ENCODE measurements around the gene DLG3. TPM values are rescaled to one million over a fixed set of nuclear protein-coding genes. Genes with fewer than 3 reads are reported as not detected.

Gene DLG3
- total and polyA plus RNA-seq, 2 of the 8 experiments (the other 6 are each of a cell fraction or from before 2014, with no cell fraction given), result 29.2 to 63.8 TPM

- H2AK5ac ChIP-seq (ENCODE audit: low read depth, low read length), result no peak overlapping the region
- H4K5ac ChIP-seq (ENCODE audit: insufficient read length, low read depth, low read length), result no peak overlapping the region
- no peaks in the 10 kb centered on the region for H3K23me2 ChIP-seq (ENCODE audit: low read depth, low read length)
- no peaks in the 10 kb centered on the region for H3K9me3 ChIP-seq (ENCODE audit: insufficient read depth in 2 of 2, low read depth in 1 of 2, low read length in 1 of 2)
- no peak overlapping the region for H2BK20ac ChIP-seq (ENCODE audit: low read length)
- H2BK5ac ChIP-seq (ENCODE audit: low read depth, low read length), result no peak overlapping the region
- ChIA-PET POLR2A (ENCODE audit: partially characterized antibody) (no interaction called here), CTCF (ENCODE audit: partially characterized antibody) (no interaction called here)
- no peak overlapping the region for H4K91ac ChIP-seq (replicated peaks; ENCODE audit: insufficient read length, low read length)
- no peak for DNase-seq (ENCODE audit: low read depth in 1 of 2, low spot score in 2 of 2)
- no peak overlapping the region for H3K4me2 ChIP-seq (ENCODE audit: insufficient read depth in 1 of 2, low read depth in 2 of 2, low read length in 2 of 2)
- H3K4ac ChIP-seq (replicated peaks; ENCODE audit: insufficient read length, low read depth, low read length), result no peak overlapping the region
- no peak overlapping the region for H3K56ac ChIP-seq (replicated peaks; ENCODE audit: insufficient read length, low read depth, low read length)
- no peak overlapping the region for H3K23ac ChIP-seq (ENCODE audit: insufficient read length)
- H2AFZ ChIP-seq (ENCODE audit: low read length), result no peak overlapping the region
- H3K27me3 ChIP-seq (replicated peaks in 1 of 4; ENCODE audit: control insufficient read depth in 3 of 4, extremely low read depth in 1 of 4, insufficient read depth in 3 of 4, low read length in 3 of 4), result no peaks in the 10 kb centered on the region
- no peaks in the 10 kb centered on the region for H3K4me1 ChIP-seq (replicated peaks in 1 of 4; ENCODE audit: control insufficient read depth in 3 of 4, insufficient read depth in 4 of 4, low read length in 3 of 4)
- H3K79me2 ChIP-seq (ENCODE audit: control insufficient read depth in 1 of 2, insufficient read depth in 2 of 2, low read length in 2 of 2), result no peaks in the 10 kb centered on the region
- no peaks in the 10 kb centered on the region for H3K79me1 ChIP-seq (ENCODE audit: low read depth, low read length)
- H3K36me3 ChIP-seq (ENCODE audit: control insufficient read depth in 2 of 4, insufficient read depth in 4 of 4, low read length in 3 of 4), result peaks cover under 1 to 21% (median 11%) of the 10 kb centered on the region in 4 experiments; a peak in 6 of 8 replicates
- H3K9ac ChIP-seq (replicated peaks in 1 of 4; ENCODE audit: extremely low read depth in 1 of 4, low read depth in 3 of 4, low read length in 3 of 4), result no peak overlapping the region
- no peak overlapping the region for H3K18ac ChIP-seq (ENCODE audit: extremely low read depth, low read length)
- no peak overlapping the region for H2BK15ac ChIP-seq (ENCODE audit: low read length)
- TF ChIP-seq JUND (IDR thresholded peaks at IDR 0.05; ENCODE audit: low read length), result no peak
- TF ChIP-seq SIX5 (IDR thresholded peaks at IDR 0.05; ENCODE audit: low read depth, low read length), result no peak
- TF ChIP-seq TAF1 (IDR thresholded peaks at IDR 0.05; ENCODE audit: low read depth, low read length), result no peak
- TF ChIP-seq SP2 (IDR thresholded peaks at IDR 0.05; ENCODE audit: low read length), result no peak
- TF ChIP-seq GABPA (IDR thresholded peaks at IDR 0.05; ENCODE audit: borderline replicate concordance, insufficient read depth, low read length), result no peak
- no peak for TF ChIP-seq RFX5 (IDR thresholded peaks at IDR 0.05; ENCODE audit: borderline replicate concordance, low read depth, low read length)
- H4K8ac ChIP-seq (ENCODE audit: extremely low read depth, insufficient read depth, low read length), result no peak overlapping the region
- 71% methylated on average over 1 of the region's 2 CpGs; no CpG with 5 or more reads in 1 of the 2 experiments for WGBS, 2 experiments (ENCODE audit: extremely low coverage in 1 of 2, insufficient coverage in 1 of 2, insufficient read length in 1 of 2, insufficient replicate concordance in 2 of 2, low coverage in 1 of 2, low lambda C conversion rate in 2 of 2, missing lambda C conversion rate in 1 of 2)
- no peak overlapping the region for H3K14ac ChIP-seq (ENCODE audit: insufficient read length)
- no peak overlapping the region for H3K4me3 ChIP-seq (ENCODE audit: extremely low read depth in 1 of 4, insufficient read depth in 2 of 4, low read depth in 3 of 4, low read length in 4 of 4)
- no peak overlapping the region for H2BK120ac ChIP-seq (replicated peaks; ENCODE audit: low read depth, low read length)
- H2BK12ac ChIP-seq (ENCODE audit: low read depth, low read length), result no peak overlapping the region
- H3K27ac ChIP-seq (ENCODE audit: low read depth, low read length), result no peak overlapping the region
- H4K20me1 ChIP-seq (replicated peaks in 1 of 2; ENCODE audit: control insufficient read depth in 1 of 2, insufficient read depth in 2 of 2, low read length in 2 of 2), result no peaks in the 10 kb centered on the region
- FAIRE-seq, result no peak
These were observed 33.7 kb upstream of the DLG3 start for GRCh38 chrX:70410921-70411320.
